OCI-LY7 (cell line): ENCODE results near the gene WASF3. TPM values are rescaled to one million over a fixed set of nuclear protein-coding genes. Genes with fewer than 3 reads are reported as not detected.

Source experiments
- total RNA-seq, 2 experiments: library from RNA; depleted of rRNA in 1 of 2; stranded (reverse); fragments of >200 nt in 1 of 2; shearing (Covaris generic) in 1 of 2; gene quantifications; 2 replicates each; pipeline ENCODE4 v1.2.3, GENCODE V29; 2014 to 2022

WASF3 gene
- total RNA-seq, 2 experiments from 2014 or later, result 0.17 to 0.19 TPM

Other genes with a start within 250 kb of the WASF3 start
- gene GPR12, start 203.1 kb downstream of the WASF3 start, total RNA-seq (2014; rRNA removed; shearing (Covaris generic)), result not detected in 2 replicates
- gene GPR12, start 203.1 kb downstream of the WASF3 start, total RNA-seq (2022), result not detected in 2 replicates